T-helper 9 cell (primary cell): ENCODE measurements around the gene SCTR.

Experiments used
- DNase-seq: peaks from one replicate; pipeline ENCODE4 v3.0.0-alpha.2; 2020

Gene SCTR

DNA sequence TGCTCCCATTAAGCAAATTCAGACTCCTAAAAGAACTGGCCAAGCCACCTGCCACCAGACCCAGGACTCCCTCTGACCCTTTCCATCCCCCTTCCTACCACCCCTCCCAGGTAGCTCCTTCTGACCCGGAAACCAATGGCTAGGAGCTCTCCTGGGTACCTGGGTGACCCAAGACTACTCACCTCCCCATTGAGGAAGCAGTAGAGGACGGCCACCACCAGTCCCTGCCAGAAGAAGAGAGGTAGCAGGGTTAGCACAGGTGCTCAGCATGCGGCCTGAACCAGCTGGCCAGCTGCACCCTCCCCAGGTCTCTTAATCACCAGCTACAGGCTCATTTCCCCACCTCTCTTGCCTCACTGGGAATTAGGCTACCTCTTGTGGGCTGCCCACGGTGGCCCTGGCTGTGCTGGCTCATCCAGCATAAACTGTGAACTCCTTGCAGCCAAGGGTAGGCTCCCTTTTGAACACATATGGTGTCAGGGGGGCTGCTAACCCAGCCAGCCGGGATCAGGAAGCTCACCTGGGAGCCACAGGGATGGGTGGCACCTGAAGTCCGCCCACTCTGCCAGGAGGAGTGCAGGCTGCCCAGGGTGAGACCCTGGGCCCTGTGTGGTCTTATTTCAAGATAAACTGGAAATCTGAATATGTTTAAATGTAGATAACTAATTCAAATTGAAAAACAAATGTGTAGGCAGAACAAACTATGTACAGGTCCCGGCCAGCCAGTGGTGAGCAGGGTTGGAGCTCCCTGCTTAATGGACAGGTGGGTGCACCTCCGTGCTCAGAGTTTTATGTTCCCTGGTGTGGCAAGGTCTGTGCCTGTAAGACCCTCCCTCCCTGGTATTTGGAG is 82.7 kb downstream of the SCTR start:
- DNase-seq = no peak

GRCh38 chr2:119440873-119441272 is 83.4 kb downstream of the SCTR start:
- DNase-seq = no peak

GRCh38 chr2:119440501-119440870 is 83.8 kb downstream of the SCTR start:
- DNase-seq = no peak

DNA sequence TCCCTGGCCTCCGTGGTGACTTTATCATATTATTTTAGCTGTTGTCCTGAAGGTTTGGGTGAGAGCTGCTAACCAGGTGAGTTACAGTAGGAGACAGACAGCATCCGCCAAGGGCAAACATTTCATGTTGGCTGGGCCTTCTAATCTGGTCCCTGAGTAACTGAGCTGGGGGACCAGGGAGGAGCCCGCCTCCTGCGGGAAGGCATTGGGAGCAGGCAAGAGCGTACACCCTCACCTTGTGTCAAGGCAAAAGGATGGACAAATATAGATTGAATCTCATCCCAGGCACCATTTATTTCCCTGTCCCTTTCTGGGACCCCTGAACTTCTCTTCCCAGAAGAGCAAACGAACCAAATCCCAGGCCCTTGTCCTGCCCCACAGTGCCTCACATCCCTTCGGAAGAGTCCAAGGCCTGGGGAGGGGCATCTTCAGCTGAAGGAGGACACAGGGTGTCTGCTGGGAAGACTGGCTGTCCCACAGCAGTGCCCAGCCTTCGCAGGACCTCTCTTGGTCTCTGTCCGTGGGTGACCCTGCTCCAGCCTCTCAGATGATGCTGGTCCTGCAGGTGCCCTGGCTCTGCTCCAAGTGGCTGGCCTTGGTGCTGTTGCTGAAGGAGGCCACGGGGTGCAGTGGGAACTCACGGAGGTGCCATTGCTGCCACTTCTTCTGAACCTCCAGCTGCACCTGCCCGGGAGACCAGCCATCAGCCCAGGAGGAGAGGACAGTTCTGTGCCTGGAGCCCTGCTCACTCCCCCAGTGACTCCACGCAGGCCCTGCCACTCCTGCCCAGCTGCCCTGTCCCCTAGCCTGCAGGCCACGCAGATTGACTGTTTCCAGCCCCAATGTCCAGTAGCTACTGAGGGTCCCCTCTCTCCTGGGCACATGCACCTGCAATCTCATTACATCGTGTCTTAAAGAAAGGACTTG is 84.4 kb downstream of the SCTR start:
- no peak for DNase-seq

- DNase-seq = no peak
These were observed 85.5 kb downstream of the SCTR start for GRCh38 chr2:119438726-119439284.

GRCh38 chr2:119438128-119438656 is 86.1 kb downstream of the SCTR start:
- no peak for DNase-seq

- no peak for DNase-seq
These were observed 87.1 kb downstream of the SCTR start for GRCh38 chr2:119436993-119437772.

- no peak for DNase-seq
These were observed 88.4 kb downstream of the SCTR start for GRCh38 chr2:119435953-119436297.

DNA sequence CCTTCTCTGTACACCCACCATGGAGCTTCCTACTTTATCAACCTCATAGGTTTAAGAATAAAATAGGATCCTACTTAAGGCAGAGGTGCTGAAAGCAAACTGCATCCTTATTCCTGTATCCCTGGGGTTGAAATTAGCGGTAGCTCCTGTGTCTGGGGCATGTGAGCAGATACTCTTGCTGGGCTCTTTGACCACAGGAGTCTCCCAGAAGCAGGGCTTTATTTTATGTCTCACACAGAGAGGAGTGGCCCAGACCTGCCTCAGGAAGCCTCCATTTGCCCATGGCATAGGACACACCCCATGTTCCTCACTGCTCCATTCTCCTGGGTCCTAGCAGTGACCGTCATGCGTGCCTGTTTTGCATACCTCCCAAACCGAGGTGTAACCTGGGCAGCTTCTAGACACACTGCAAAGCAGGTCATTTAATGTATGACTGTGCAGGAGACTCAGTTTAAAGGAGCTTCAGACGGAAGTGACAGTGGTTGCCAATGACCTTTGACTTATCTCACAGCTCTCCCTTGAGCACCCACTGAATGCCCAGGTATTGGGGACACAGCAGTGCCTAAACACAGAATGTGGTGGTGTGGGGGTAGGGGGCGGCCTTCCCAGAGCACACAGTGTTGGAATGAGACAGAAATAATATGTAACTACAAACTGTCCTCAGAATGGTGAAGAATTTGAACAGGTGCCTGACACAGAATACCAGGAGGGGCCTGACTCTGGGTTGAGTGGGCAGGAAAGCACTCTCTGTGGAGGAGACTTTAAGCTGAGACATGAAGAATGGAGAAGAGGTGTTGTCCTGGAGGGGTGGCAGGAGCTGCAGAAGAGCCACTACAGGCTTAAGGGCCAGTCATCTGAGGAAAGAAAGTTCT is 89.0 kb downstream of the SCTR start:
- DNase-seq = no peak

GRCh38 chr2:119434664-119435063 is 89.6 kb downstream of the SCTR start:
- no peak for DNase-seq

DNA sequence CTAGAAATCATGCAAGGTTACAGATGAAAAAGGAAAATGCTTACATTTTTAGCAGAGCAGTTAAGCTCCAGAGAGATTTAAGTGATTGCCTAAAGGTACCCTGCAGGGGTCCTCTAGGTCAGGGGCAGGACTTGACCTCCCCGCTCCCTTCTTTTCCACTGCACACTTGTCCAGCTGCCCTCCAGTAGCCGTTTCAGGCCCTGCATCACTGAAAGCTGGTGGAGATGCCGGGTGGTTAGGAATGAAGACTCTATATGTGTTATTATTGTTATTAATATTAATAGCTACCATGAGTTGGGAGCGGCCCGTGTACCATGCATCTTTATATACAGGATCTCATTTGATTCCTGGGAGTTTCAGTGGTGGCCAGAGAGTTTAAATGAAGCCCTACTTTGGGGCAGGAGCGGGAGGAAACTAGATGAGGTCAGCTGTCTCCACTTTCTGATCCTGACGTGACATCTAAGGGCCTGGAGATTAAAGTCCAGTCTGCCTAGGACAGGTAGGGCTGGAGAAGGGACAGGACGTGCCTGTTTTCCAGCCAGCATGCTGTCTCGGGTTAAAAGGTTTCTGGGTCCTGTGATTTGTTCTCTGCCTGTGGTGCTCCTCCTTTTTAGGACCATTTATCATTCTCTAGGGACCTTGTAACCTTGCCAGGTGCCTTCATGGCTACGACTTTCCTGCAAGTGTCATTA is 90.5 kb downstream of the SCTR start:
- DNase-seq = no peak

DNA sequence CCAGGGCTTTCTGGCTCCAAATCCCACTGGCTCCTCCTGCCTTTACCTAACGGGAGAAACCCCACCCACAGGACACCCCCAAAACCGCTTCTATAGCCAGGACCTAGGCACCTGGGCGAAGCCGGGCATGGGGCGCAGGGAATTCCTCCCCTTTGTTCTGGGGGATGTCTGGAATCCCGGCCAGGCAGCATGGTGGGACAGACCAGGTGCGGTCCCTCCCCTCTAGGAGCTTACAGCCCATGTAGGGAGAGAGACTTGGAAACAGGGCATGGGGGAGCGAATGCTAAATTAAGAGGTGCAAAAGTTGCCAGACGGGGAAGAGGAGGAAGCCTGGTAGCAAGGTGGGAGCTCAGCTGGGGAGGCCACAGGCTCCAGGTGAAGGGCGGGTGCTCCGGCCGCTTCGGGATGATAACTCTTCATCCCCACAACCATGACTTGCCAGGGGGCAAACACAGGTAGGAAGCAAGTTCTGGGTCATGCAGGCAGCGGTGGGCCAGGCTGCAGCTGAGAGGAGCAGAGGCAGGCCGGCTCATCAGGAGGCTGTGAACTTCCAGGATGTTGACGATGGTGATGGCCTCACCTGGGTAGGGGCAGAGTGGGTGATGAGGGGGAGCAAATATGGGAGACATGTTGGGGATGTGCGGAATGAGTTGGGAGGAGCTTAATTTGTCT is 91.3 kb downstream of the SCTR start:
- no peak for DNase-seq

- DNase-seq = no peak
These were observed 92.1 kb downstream of the SCTR start for GRCh38 chr2:119431976-119432850.

- no peak for DNase-seq
These were observed 92.9 kb downstream of the SCTR start, which contains the start of gene TMEM37 for GRCh38 chr2:119431155-119431975. TMEM37 (plus strand) TSS chr2:119431854; CDS start chr2:119431904, 50 bp downstream.

GRCh38 chr2:119430023-119430498 is 94.2 kb downstream of the SCTR start:
- no peak for DNase-seq

GRCh38 chr2:119429225-119429981 is 94.9 kb downstream of the SCTR start:
- DNase-seq = no peak
